IMR-90 (cell line): ENCODE results near the gene EPN2. TPM values are rescaled to one million over a fixed set of nuclear protein-coding genes. Genes with fewer than 3 reads are reported as not detected.

Experiments used
- ATAC-seq: fragments of 200-7000 bp; cut with Tn5 transposase; 2 replicates; pipeline ENCODE4 v1.9.1; 2020; ENCODE audit warnings: low read depth, mild to moderate bottlenecking, moderate library complexity
- BruUV-seq: library from RNA; stranded (reverse); fragments of 400-500 nt; replicated peaks from 2 replicates; lab custom pipeline; 2021; lab: Mats Ljungman, UMichigan
- CTCF ChIA-PET: fragments of 300-600 bp; formaldehyde crosslinking; extraction: SDS; loops from one replicate; lab custom pipeline; 2021; ENCODE audit warnings: antibody characterized with exemption; lab: Yijun Ruan, JAX
- POLR2A ChIA-PET: fragments of 300-600 bp; sonication (Branson Sonifier 250); formaldehyde crosslinking; loops from one replicate; lab custom pipeline; 2022; ENCODE audit warnings: antibody characterized with exemption; ENCODE audit not compliant: unreplicated experiment; lab: Charles Lee
- DNase-seq: peaks from one replicate; pipeline ENCODE4 v3.0.0; 2013
- H2AFZ ChIP-seq: replicated peaks from 2 replicates; pipeline ENCODE3; 2013; ENCODE audit warnings: low read length, mild to moderate bottlenecking; ENCODE audit not compliant: poor library complexity
- H2AK5ac ChIP-seq: 2 replicates; pipeline ENCODE4 v1.6.1; 2013; ENCODE audit warnings: low read depth, low read length, inconsistent platforms
- H2AK9ac ChIP-seq: replicated peaks from 2 replicates; pipeline ENCODE3; 2013; ENCODE audit warnings: mild to moderate bottlenecking, low read depth, low read length, moderate library complexity; ENCODE audit not compliant: poor library complexity
- H2BK120ac ChIP-seq: 2 replicates; pipeline ENCODE4 v1.6.1; 2013; ENCODE audit warnings: low read depth, low read length, inconsistent platforms
- H2BK15ac ChIP-seq: 3 replicates; pipeline ENCODE4 v1.6.1; 2013; ENCODE audit warnings: low read depth, low read length, inconsistent platforms
- H2BK20ac ChIP-seq: 2 replicates; pipeline ENCODE4 v1.6.1; 2013; ENCODE audit warnings: low read depth, mild to moderate bottlenecking, inconsistent platforms, low read length, moderate library complexity
- H2BK5ac ChIP-seq: 2 replicates; pipeline ENCODE4 v1.6.1; 2013; ENCODE audit warnings: mild to moderate bottlenecking, low read depth, low read length, inconsistent platforms; ENCODE audit not compliant: poor library complexity, severe bottlenecking
- H3K14ac ChIP-seq: replicated peaks from 2 replicates; pipeline ENCODE4 v1.6.1; 2013; ENCODE audit warnings: low read depth, low read length, inconsistent platforms
- H3K18ac ChIP-seq: 2 replicates; pipeline ENCODE4 v1.6.1; 2013; ENCODE audit warnings: low read depth, low read length, control low read depth
- H3K23ac ChIP-seq: 2 replicates; pipeline ENCODE4 v1.6.1; 2013; ENCODE audit warnings: low read depth, low read length, inconsistent platforms
- H3K27ac ChIP-seq: 2 replicates; pipeline ENCODE4 v1.5.1; 2013; ENCODE audit warnings: mild to moderate bottlenecking, control low read depth, low read length; ENCODE audit not compliant: insufficient read depth
- H3K27me3 ChIP-seq: 2 replicates; pipeline ENCODE4 v1.6.1; 2013; ENCODE audit warnings: low read length; ENCODE audit not compliant: control insufficient read depth, insufficient read depth
- H3K36me3 ChIP-seq: 2 replicates; pipeline ENCODE4 v1.6.1; 2013; ENCODE audit warnings: low read length, mixed read lengths; ENCODE audit not compliant: control insufficient read depth, insufficient read depth
- H3K4ac ChIP-seq: 2 replicates; pipeline ENCODE4 v1.6.1; 2013; ENCODE audit warnings: low read depth, low read length, inconsistent platforms
- H3K4me1 ChIP-seq: 2 replicates; pipeline ENCODE4 v1.6.1; 2013; ENCODE audit warnings: low read length, mixed read lengths; ENCODE audit not compliant: control insufficient read depth, insufficient read depth
- H3K4me2 ChIP-seq: 2 replicates; pipeline ENCODE4 v1.6.1; 2013; ENCODE audit warnings: low read depth, mild to moderate bottlenecking, control low read depth, low read length, moderate library complexity
- H3K4me3 ChIP-seq: 2 replicates; pipeline ENCODE4 v1.5.1; 2013; ENCODE audit warnings: low read depth, mild to moderate bottlenecking, control low read depth, low read length, moderate library complexity; ENCODE audit not compliant: insufficient read depth
- H3K56ac ChIP-seq: 2 replicates; pipeline ENCODE4 v1.6.1; 2013; ENCODE audit warnings: low read length, inconsistent platforms; ENCODE audit not compliant: insufficient read depth; ENCODE audit errors: extremely low read depth
- H3K79me1 ChIP-seq, 2 experiments: 2 replicates each; pipeline ENCODE4 v1.6.1; 2013; ENCODE audit warnings: low read length in 2 of 2, inconsistent platforms in 1 of 2, low read depth in 1 of 2
- H3K9ac ChIP-seq: 2 replicates; pipeline ENCODE4 v1.6.1; 2013; ENCODE audit warnings: low read depth, low read length, control low read depth
- H3K9me1 ChIP-seq: 2 replicates; pipeline ENCODE4 v1.6.1; 2013; ENCODE audit warnings: low read length, inconsistent platforms; ENCODE audit not compliant: insufficient read depth
- H3K9me3 ChIP-seq: 2 replicates; pipeline ENCODE4 v1.6.1; 2013; ENCODE audit warnings: low read length; ENCODE audit not compliant: control insufficient read depth, insufficient read depth
- H4K20me1 ChIP-seq: 2 replicates; pipeline ENCODE4 v1.6.1; 2013; ENCODE audit warnings: low read length, inconsistent platforms; ENCODE audit not compliant: insufficient read depth
- H4K5ac ChIP-seq: 2 replicates; pipeline ENCODE4 v1.6.1; 2013; ENCODE audit warnings: mild to moderate bottlenecking, low read depth, low read length, control low read depth
- H4K8ac ChIP-seq, 2 experiments: 2 replicates each; pipeline ENCODE4 v1.6.1; 2013; ENCODE audit warnings: low read depth in 2 of 2, low read length in 2 of 2, control low read depth in 1 of 2, inconsistent platforms in 1 of 2
- H4K91ac ChIP-seq: 2 replicates; pipeline ENCODE4 v1.6.1; 2013; ENCODE audit warnings: low read depth, low read length, inconsistent platforms; ENCODE audit not compliant: insufficient read depth
- BHLHE40 ChIP-seq: fragments of 150-350 bp; IDR thresholded peaks from 2 replicates; pipeline ENCODE4 v1.6.1; 2016; ENCODE audit warnings: mild to moderate bottlenecking, low read depth, low read length
- CEBPB ChIP-seq: IDR thresholded peaks from 2 replicates; pipeline ENCODE4 v1.6.1; 2012; ENCODE audit warnings: low read depth, low read length, improper control_type of control experiment
- FOS ChIP-seq: fragments of 150-350 bp; IDR thresholded peaks from 2 replicates; pipeline ENCODE4 v1.6.1; 2016; ENCODE audit warnings: low read depth, low read length
- MAZ ChIP-seq: IDR thresholded peaks from 2 replicates; pipeline ENCODE4 v1.6.1; 2012; ENCODE audit warnings: low read depth, mild to moderate bottlenecking, low read length, improper control_type of control experiment, moderate library complexity, borderline replicate concordance
- MXI1 ChIP-seq: IDR thresholded peaks from 2 replicates; pipeline ENCODE4 v1.6.1; 2012; ENCODE audit warnings: low read depth, mild to moderate bottlenecking, low read length, moderate library complexity, borderline replicate concordance
- NFE2L2 ChIP-seq: fragments of 150-350 bp; IDR thresholded peaks from 2 replicates; pipeline ENCODE4 v1.6.1; 2016; ENCODE audit warnings: low read depth, mild to moderate bottlenecking, low read length
- RAD21 ChIP-seq: IDR thresholded peaks from 2 replicates; pipeline ENCODE4 v1.6.1; 2012; ENCODE audit warnings: low read length, improper control_type of control experiment
- RCOR1 ChIP-seq: IDR thresholded peaks from 2 replicates; pipeline ENCODE4 v1.6.1; 2012; ENCODE audit warnings: mild to moderate bottlenecking, low read length, improper control_type of control experiment; ENCODE audit not compliant: insufficient replicate concordance
- RFX5 ChIP-seq: IDR thresholded peaks from 2 replicates; pipeline ENCODE4 v1.8.0; 2012; ENCODE audit warnings: low read depth, mild to moderate bottlenecking, low read length, moderate library complexity
- SMC3 ChIP-seq: fragments of 150-350 bp; IDR thresholded peaks from 2 replicates; pipeline ENCODE4 v1.6.1; 2016; ENCODE audit warnings: low read depth, mild to moderate bottlenecking, antibody characterized with exemption, low read length, moderate library complexity
- USF2 ChIP-seq: fragments of 150-350 bp; IDR thresholded peaks from 2 replicates; pipeline ENCODE4 v1.6.1; 2017; ENCODE audit warnings: mild to moderate bottlenecking, antibody characterized with exemption, low read length, low read depth
- WGBS, 2 experiments: methylation state at CpG; one replicate each; pipeline versions ENCODE4 v1.1.5 to v1.1.7; 2013; ENCODE audit warnings: missing lambda C conversion rate in 2 of 2; ENCODE audit not compliant: insufficient read length in 1 of 2; ENCODE audit errors: extremely low coverage in 2 of 2; 5-methylcytosine and 5-hydroxymethylcytosine counted together
- dilution Hi-C: fragments of 300-500 bp; cut with HindIII; formaldehyde crosslinking; loops from one replicate; pipeline ENCODE4 v1.14.3; 2018; ENCODE audit warnings: low sequenced_read_pairs; ENCODE audit not compliant: unreplicated experiment
- in situ Hi-C: fragments of 300-500 bp; cut with MboI; formaldehyde crosslinking; loops from 3 replicates; pipeline ENCODE4 v1.14.3; 2019; ENCODE audit warnings: low sequenced_read_pairs, inconsistent platforms, mixed read lengths
- intact Hi-C: fragments of 100-400 bp; cut with micrococcal nuclease; formaldehyde crosslinking; loops from 2 replicates; pipeline ENCODE4 v1.10.0; 2022
- polyA plus RNA-seq, 3 experiments: library from polyadenylated mRNA; depleted of rRNA; stranded (reverse); fragments of >200 nt; gene quantifications; 2 replicates each; pipeline ENCODE4 v1.2.3, GENCODE V29; 2012; ENCODE audit warnings: low replicate concordance in 1 of 3
- total RNA-seq: library from RNA; depleted of rRNA; stranded (reverse); fragments of >200 nt; gene quantifications from 2 replicates; pipeline ENCODE4 v1.2.3, GENCODE V29; 2012

The EPN2 gene
- total and polyA plus RNA-seq, 2 of the 4 experiments (the other 2 are of a cell fraction), result 14.9 to 25.3 TPM

- no peak overlapping the region for H2AFZ ChIP-seq
- H2AK5ac ChIP-seq, result 0 out of 2 replicates have a peak overlapping the region, but pooled peaks have one; percentile 20
- no peak overlapping the region for H2BK20ac ChIP-seq
- no CpG with 5 or more reads among the region's 1 CpG for WGBS, 2 experiments
- no peak overlapping the region for H4K91ac ChIP-seq
- no peak overlapping the region for H3K23ac ChIP-seq
- no peak overlapping the region for H3K27ac ChIP-seq
- no peak for DNase-seq
- H3K9me1 ChIP-seq, result peaks cover 40% of the 10 kb centered on the region
- dilution Hi-C loops, result no loop called here
- no peak for ATAC-seq
- H2BK15ac ChIP-seq, result no peak overlapping the region
- no peak overlapping the region for H4K5ac ChIP-seq
- H2BK5ac ChIP-seq, result peak overlapping the region; percentile 92
- no peaks in the 10 kb centered on the region for H3K27me3 ChIP-seq
- H3K79me1 ChIP-seq, result peaks cover 0 to 32% of the 10 kb centered on the region in 2 experiments; a peak in 2 of 4 replicates
- H4K8ac ChIP-seq, result no peak overlapping the region
- H3K9ac ChIP-seq, result no peak overlapping the region
- H3K4me3 ChIP-seq, result no peak overlapping the region
- peak overlapping the region; percentile 53; the same call in 1 of the 2 replicates for H2BK120ac ChIP-seq
- TF ChIP-seq RCOR1 (no peak), MAZ (no peak), BHLHE40 (no peak), RAD21 (no peak), NFE2L2 (no peak), SMC3 (no peak), MXI1 (no peak), RFX5 (no peak), CEBPB (no peak), USF2 (no peak), FOS (no peak)
- ChIA-PET POLR2A (no interaction called here), CTCF (no interaction called here)
- H3K14ac ChIP-seq, result no peak overlapping the region
- intact Hi-C loops, result no loop called here
- in situ Hi-C loops, result no loop called here
- H3K4ac ChIP-seq, result no peak overlapping the region
- peak overlapping the region; percentile 28; the same call in 1 of the 2 replicates for H3K18ac ChIP-seq
- no peaks in the 10 kb centered on the region for H3K9me3 ChIP-seq
- H4K20me1 ChIP-seq, result peaks cover 4% of the 10 kb centered on the region; the same call in 1 of the 2 replicates
- no peak overlapping the region for H3K56ac ChIP-seq
- H3K36me3 ChIP-seq, result peaks cover 18% of the 10 kb centered on the region; the same call in 1 of the 2 replicates
- BruUV-seq, result no TSS peak
- H3K4me2 ChIP-seq, result no peak overlapping the region
- peaks cover 27% of the 10 kb centered on the region for H3K4me1 ChIP-seq
- no peak overlapping the region for H2AK9ac ChIP-seq
These were observed 95.9 kb downstream of the EPN2 start for GRCh38 chr17:19333132-19333440.
